GM12892 (cell line): ENCODE data around the gene STK32C.

Experiments
- POLR2A ChIP-seq: IDR thresholded peaks from 2 replicates; pipeline ENCODE4 v1.6.1; 2011; ENCODE audit warnings: low read depth, low read length, control low read depth
- POLR2AphosphoS5 ChIP-seq: IDR thresholded peaks from 2 replicates; pipeline ENCODE4 v1.6.1; 2011; ENCODE audit warnings: low read depth, low read length, control low read depth
- TAF1 ChIP-seq: IDR thresholded peaks from 2 replicates; pipeline ENCODE4 v1.6.1; 2011; ENCODE audit warnings: low read depth, mild to moderate bottlenecking, control low read depth, low read length, borderline replicate concordance

DNA sequence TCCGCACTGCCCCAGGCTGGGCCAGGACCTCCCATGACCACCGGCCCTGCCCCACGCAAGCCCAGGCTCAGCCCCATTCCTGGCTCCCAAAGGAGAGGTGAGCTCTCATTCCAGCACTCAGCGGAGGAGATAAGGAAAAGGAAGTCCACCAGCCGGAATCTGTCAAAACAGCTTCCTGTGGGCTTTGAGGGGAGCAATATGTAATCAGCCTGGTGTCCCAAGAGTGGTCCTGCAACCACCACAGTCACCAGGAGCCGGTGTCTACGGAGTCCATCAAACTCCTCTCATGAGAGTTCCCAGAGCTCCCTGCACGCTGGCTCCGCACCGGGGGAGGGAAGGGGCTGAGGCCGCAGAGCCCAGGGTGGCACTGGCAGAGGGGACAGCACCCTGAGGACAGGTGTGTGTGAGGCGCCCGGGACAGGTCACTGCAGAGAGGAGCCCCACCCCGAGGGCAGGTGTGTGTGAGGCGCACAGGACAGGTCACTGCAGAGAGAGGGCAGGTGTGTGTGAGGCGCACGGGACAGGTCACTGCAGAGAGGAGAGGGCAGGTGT lies 57.9 kb downstream of the STK32C start:
- TF ChIP-seq POLR2A (no peak), POLR2AphosphoS5 (no peak), TAF1 (no peak)
